Astrocyte (in vitro differentiated cells and primary cell): Measurements from ENCODE around the gene GPC3.

ENCODE experiments used
- CTCF ChIP-seq: IDR thresholded peaks from 2 replicates; pipeline ENCODE4 v1.5.1; 2011; ENCODE audit warnings: low read depth, mild to moderate bottlenecking, inconsistent platforms, low read length, moderate library complexity; ENCODE audit not compliant: insufficient read depth
- EZH2 ChIP-seq: IDR thresholded peaks from 2 replicates; pipeline ENCODE4 v1.6.1; 2012; ENCODE audit warnings: mild to moderate bottlenecking, low read length, inconsistent platforms; ENCODE audit not compliant: insufficient read depth

- TF ChIP-seq EZH2 (no peak), CTCF (no peak)
Observed at GRCh38 chrX:133583825-133584224, 401.6 kb downstream of the GPC3 start.
